HepG2 (cell line): Measurements from ENCODE around the gene GPR137. TPM values are rescaled to one million over a fixed set of nuclear protein-coding genes. Genes with fewer than 3 reads are reported as not detected.

Source experiments
- CBX1 ChIP-seq: IDR thresholded peaks from one replicate; pipeline ENCODE4 v1.6.1; 2016; ENCODE audit warnings: antibody characterized with exemption, low read depth
- FOXO1 ChIP-seq: sonication (generic); formaldehyde crosslinking; IDR thresholded peaks from 2 replicates; pipeline ENCODE4 v1.4.0; 2020; ENCODE audit warnings: missing genetic modification reagents
- HNF4A ChIP-seq: sonication (generic); formaldehyde crosslinking; IDR thresholded peaks from 2 replicates; pipeline ENCODE4 v1.4.0; 2020; ENCODE audit warnings: missing genetic modification reagents
- LBX2 ChIP-seq: sonication (generic); formaldehyde crosslinking; IDR thresholded peaks from 2 replicates; pipeline ENCODE4 v1.5.0; 2020; ENCODE audit warnings: missing genetic modification reagents, mild to moderate bottlenecking, borderline replicate concordance
- MLLT10 ChIP-seq: sonication (generic); formaldehyde crosslinking; IDR thresholded peaks from 2 replicates; pipeline ENCODE4 v1.4.0; 2020; ENCODE audit warnings: missing genetic modification reagents
- MLX ChIP-seq: IDR thresholded peaks from 2 replicates; pipeline ENCODE4 v1.6.1; 2016
- MXI1 ChIP-seq: IDR thresholded peaks from 3 replicates; pipeline ENCODE4 v1.6.1; 2012; ENCODE audit warnings: low read depth, low read length, inconsistent platforms, borderline replicate concordance
- NCOR1 ChIP-seq: fragments of 200-600 bp; sonication (generic); IDR thresholded peaks from 2 replicates; pipeline ENCODE4 v1.7.0; 2017; ENCODE audit warnings: antibody characterized with exemption, low read length, borderline replicate concordance
- POGK ChIP-seq: sonication (generic); formaldehyde crosslinking; conservative IDR thresholded peaks from 2 replicates; pipeline ENCODE4 v1.8.0; 2022; ENCODE audit warnings: mild to moderate bottlenecking, moderate library complexity, missing genetic modification reagents
- PRPF4 ChIP-seq: fragments of 200-400 bp; formaldehyde crosslinking; IDR thresholded peaks from 2 replicates; pipeline ENCODE4 v1.6.1; 2016; ENCODE audit warnings: low read length, low read depth; ENCODE audit not compliant: poor library complexity, severe bottlenecking
- TAF1 ChIP-seq: sonication (generic); formaldehyde crosslinking; IDR thresholded peaks from 2 replicates; pipeline ENCODE4 v1.4.0; 2020; ENCODE audit warnings: missing genetic modification reagents
- TRAFD1 ChIP-seq: sonication (generic); formaldehyde crosslinking; IDR thresholded peaks from 2 replicates; pipeline ENCODE4 v1.5.1; 2020; ENCODE audit warnings: missing genetic modification reagents, mild to moderate bottlenecking, borderline replicate concordance
- ZBTB20 ChIP-seq: sonication (generic); formaldehyde crosslinking; IDR thresholded peaks from 2 replicates; pipeline ENCODE4 v1.8.1; 2023; ENCODE audit warnings: missing genetic modification reagents, low read depth, mild to moderate bottlenecking, borderline replicate concordance
- ZBTB43 ChIP-seq: sonication (generic); formaldehyde crosslinking; conservative IDR thresholded peaks from 2 replicates; pipeline ENCODE4 v1.4.0; 2020; ENCODE audit warnings: missing genetic modification reagents
- ZFX ChIP-seq: sonication (generic); formaldehyde crosslinking; IDR thresholded peaks from 2 replicates; pipeline ENCODE4 v1.4.0; 2020; ENCODE audit warnings: mild to moderate bottlenecking, low read depth, missing genetic modification reagents, moderate library complexity
- ZNF101 ChIP-seq: sonication (generic); formaldehyde crosslinking; IDR thresholded peaks from 2 replicates; pipeline ENCODE4 v1.4.0; 2020; ENCODE audit warnings: mild to moderate bottlenecking, low read depth, missing genetic modification reagents, borderline replicate concordance
- ZNF331 ChIP-seq: sonication (generic); formaldehyde crosslinking; IDR thresholded peaks from 2 replicates; pipeline ENCODE4 v1.4.0; 2020; ENCODE audit warnings: missing genetic modification reagents
- ZNF468 ChIP-seq: sonication (generic); formaldehyde crosslinking; IDR thresholded peaks from 2 replicates; pipeline ENCODE4 v1.8.0; 2022; ENCODE audit warnings: mild to moderate bottlenecking, moderate library complexity, missing genetic modification reagents
- ZNF547 ChIP-seq: sonication (generic); formaldehyde crosslinking; IDR thresholded peaks from 2 replicates; pipeline ENCODE4 v1.5.1; 2020; ENCODE audit warnings: mild to moderate bottlenecking, missing genetic modification reagents
- ZNF644 ChIP-seq: IDR thresholded peaks from 2 replicates; pipeline ENCODE4 v1.6.1; 2016; ENCODE audit warnings: low read depth
- ZNF770 ChIP-seq: sonication (generic); formaldehyde crosslinking; IDR thresholded peaks from 2 replicates; pipeline ENCODE4 v1.5.0; 2020; ENCODE audit warnings: mild to moderate bottlenecking, missing genetic modification reagents
- ZSCAN21 ChIP-seq: sonication (generic); formaldehyde crosslinking; IDR thresholded peaks from 2 replicates; pipeline ENCODE4 v1.8.0; 2022; ENCODE audit warnings: mild to moderate bottlenecking, missing genetic modification reagents, moderate library complexity, borderline replicate concordance
- polyA plus RNA-seq, 8 experiments: library from polyadenylated mRNA; depleted of rRNA in 3 of 8; stranded (reverse) in 7 of 8; unstranded in 1 of 8; fragments of >200 nt; fragmentation: Illumina TruSeq in 4 of 8; extraction: Trizol in 4 of 8; gene quantifications; 2 replicates each; pipeline versions ENCODE4 v1.2.1 to v1.2.3, GENCODE V29; 2011 to 2016; ENCODE audit warnings: low read depth in 4 of 8, missing spikeins in 1 of 8, mixed read lengths in 1 of 8; ENCODE audit not compliant: insufficient read depth in 1 of 8
- total RNA-seq, 5 experiments: library from RNA; depleted of rRNA; stranded (reverse); fragments of >200 nt; fragmentation: Illumina TruSeq; extraction: Trizol; gene quantifications; 2 replicates each; pipeline ENCODE4 v1.2.3, GENCODE V29; 2016; ENCODE audit warnings: low read depth in 1 of 5

Gene GPR137
- total and polyA plus RNA-seq, 2 of the 13 experiments (the other 11 are each of a cell fraction or from before 2014, with no cell fraction given), result 8.5 to 13.2 TPM

- TF ChIP-seq CBX1 (no peak), ZNF101 (CRISPR knock-in tag) (no peak), MLX (CRISPR knock-in tag) (peak; percentile 26; the same call in 1 of the 2 replicates), NCOR1 (peak; percentile 67; the same call in 1 of the 2 replicates), ZNF644 (CRISPR knock-in tag) (no peak), LBX2 (CRISPR knock-in tag) (no peak), TRAFD1 (no peak; the same call in 1 of the 2 replicates), PRPF4 (no peak), ZNF331 (peak; percentile 46), MXI1 (peak; percentile 39; the same call in 1 of the 3 replicates), TAF1 (CRISPR knock-in tag) (no peak), HNF4A (CRISPR knock-in tag) (peak; percentile 82; the same call in 1 of the 2 replicates), ZBTB20 (CRISPR knock-in tag) (no peak), MLLT10 (CRISPR knock-in tag) (no peak), ZFX (CRISPR knock-in tag) (peak; percentile 91; the same call in 1 of the 2 replicates), ZNF547 (CRISPR knock-in tag) (no peak; the same call in none of the 2 replicates), ZNF468 (no peak), ZBTB43 (CRISPR knock-in tag) (peak; percentile 98), POGK (CRISPR knock-in tag) (no peak), ZSCAN21 (CRISPR knock-in tag) (peak; percentile 32; the same call in 1 of the 2 replicates), ZNF770 (CRISPR knock-in tag) (no peak), FOXO1 (CRISPR knock-in tag) (peak; percentile 9; the same call in 1 of the 2 replicates)
Measured at GRCh38 chr11:64269540-64270220, 16.0 kb upstream of the GPR137 start (continued).
